K562 treated with DMSO at 1 percent for 12 hours (cell line): ENCODE data around the gene ZNF830. TPM values are rescaled to one million over a fixed set of nuclear protein-coding genes. Genes with fewer than 3 reads are reported as not detected.

Experiments used
- total RNA-seq: library from RNA; unstranded; fragments of 300-600 nt; gene quantifications from 2 replicates; pipeline ENCODE4 v1.2.3, GENCODE V29; 2022; ENCODE audit not compliant: insufficient read depth

The ZNF830 gene, protein sequence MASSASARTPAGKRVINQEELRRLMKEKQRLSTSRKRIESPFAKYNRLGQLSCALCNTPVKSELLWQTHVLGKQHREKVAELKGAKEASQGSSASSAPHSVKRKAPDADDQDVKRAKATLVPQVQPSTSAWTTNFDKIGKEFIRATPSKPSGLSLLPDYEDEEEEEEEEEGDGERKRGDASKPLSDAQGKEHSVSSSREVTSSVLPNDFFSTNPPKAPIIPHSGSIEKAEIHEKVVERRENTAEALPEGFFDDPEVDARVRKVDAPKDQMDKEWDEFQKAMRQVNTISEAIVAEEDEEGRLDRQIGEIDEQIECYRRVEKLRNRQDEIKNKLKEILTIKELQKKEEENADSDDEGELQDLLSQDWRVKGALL
- 7.8 and 17.1 TPM in 2 replicates for total RNA-seq

GRCh38 chr17:34961093-34961911 is at the start of gene ZNF830, which contains the start of gene CCT6B:
Gene ZNF830 (plus strand): TSS chr17:34961540. CDS start chr17:34961567, 27 bp downstream.
Gene CCT6B (minus strand): TSS chr17:34961460. CDS start chr17:34961393, 67 bp downstream.

DNA sequence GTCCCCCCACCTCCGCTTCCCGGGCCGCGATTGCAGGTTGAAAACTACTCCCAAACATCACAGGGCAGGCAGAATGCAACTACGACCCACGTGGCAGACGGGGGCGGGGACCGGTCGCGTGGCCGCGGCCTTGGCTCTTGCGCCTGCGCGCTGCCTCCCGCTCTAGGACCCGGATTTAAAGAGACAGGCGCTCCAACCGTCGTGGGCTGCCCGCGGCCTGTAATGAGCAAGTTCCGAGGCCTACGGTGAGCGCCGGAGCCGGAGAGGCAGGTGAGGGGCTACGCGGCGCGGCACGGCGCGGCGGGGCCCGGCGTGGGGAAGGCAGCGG is 19.0 kb downstream of the ZNF830 start, which contains the start of gene LIG3:
TSS of gene LIG3 (plus strand) at position 160 of the 328 bp plus-strand sequence. CDS start 2,494 bp downstream, outside the sequence.

Other genes starting within 250 kb of the ZNF830 start
- gene CCT6B, start 80 bp upstream of the ZNF830 start, total RNA-seq, result 0.90 and 3.9 TPM in 2 replicates
- gene LIG3, start 19.0 kb downstream of the ZNF830 start, total RNA-seq, result 9.8 and 26.3 TPM in 2 replicates
- 4.1 and 21.5 TPM in 2 replicates for gene RFFL, start 102.2 kb downstream of the ZNF830 start, total RNA-seq
- gene RAD51D, start 158.3 kb downstream of the ZNF830 start, total RNA-seq, result 7.4 and 10.8 TPM in 2 replicates
- not detected in 2 replicates for gene FNDC8, start 160.1 kb downstream of the ZNF830 start, total RNA-seq
- 11.5 and 12.8 TPM in 2 replicates for gene NLE1, start 180.8 kb downstream of the ZNF830 start, total RNA-seq
- not detected in 2 replicates for gene UNC45B, start 186.3 kb downstream of the ZNF830 start, total RNA-seq
- gene SLC35G3, start 232.9 kb downstream of the ZNF830 start, total RNA-seq, result not detected in 2 replicates